Limb (tissue), 2 donors: ENCODE data around the gene SUGP2.
"Not testable (repeated sequence)": the region's sequence is repeated elsewhere in the genome, so short reads cannot be mapped to it uniquely, and the experiment has no call there.

Experiments used
- DNase-seq, 2 donors: peaks; one replicate each; pipeline ENCODE4 v3.0.0-alpha.2; 2016; ENCODE audit errors: extremely low spot score in 2 of 2

SUGP2 gene

GRCh38 chr19:19033176-19033425 is 216 bp downstream of the SUGP2 start:
- DNase-seq, result no peak

- DNase-seq, result peak; percentile 86
Observed at GRCh38 chr19:19032420-19033175, 719 bp downstream of the SUGP2 start.

GRCh38 chr19:19031891-19032290 is 1.4 kb downstream of the SUGP2 start:
- DNase-seq, result no peak

GRCh38 chr19:19028526-19028925 is 4.8 kb downstream of the SUGP2 start:
- DNase-seq, result no peak

DNA sequence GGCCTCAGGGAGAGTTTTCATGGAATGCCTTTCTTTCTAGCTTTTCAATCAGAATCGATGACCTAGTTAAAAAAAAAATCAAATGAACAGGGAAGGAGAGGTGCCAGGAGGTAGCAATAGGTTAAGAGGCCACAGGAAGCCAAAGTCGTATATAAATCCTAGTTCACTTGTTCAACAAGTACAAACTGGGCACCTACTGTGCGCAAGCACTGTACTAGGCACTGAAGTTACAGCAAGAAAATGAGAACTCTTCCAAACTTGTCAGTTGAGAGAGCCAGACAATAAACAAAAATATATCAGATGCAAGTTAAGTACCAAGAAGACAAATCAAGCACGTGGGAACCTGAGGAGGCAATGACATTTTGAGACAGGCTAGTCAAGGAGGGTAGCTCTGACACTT is 6.1 kb downstream of the SUGP2 start:
- DNase-seq, result no peak

DNA sequence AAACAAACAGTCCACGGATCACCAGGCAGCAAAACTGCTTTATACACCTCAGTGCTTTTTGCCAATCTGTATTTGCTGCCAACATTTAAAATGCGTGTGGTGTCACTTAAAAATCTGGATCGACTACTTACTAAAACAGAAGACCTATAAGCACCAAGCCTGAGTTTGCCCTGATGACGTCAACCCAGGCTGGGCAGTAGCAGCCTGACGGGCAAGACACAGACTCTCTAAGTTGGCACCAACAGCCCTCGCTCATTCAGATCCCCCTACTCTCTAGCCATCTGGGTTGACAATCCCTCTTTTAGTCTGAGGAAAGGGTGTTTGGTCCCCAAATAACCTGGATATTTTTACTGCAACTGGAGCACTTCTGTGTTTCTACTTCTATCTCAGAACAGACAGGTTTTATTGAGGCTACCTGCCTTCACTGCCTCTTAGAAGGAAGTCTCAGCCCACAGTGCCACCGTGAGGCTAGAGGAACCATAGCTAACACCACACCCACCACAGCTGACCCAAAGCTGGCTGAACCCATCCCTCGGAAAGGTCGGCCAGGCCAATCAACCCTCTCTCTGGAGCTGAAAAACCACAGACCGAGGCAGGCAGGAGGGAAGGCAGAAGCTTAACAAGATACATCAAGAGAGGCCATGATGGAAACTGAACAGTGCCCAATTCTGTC is 6.9 kb downstream of the SUGP2 start:
- DNase-seq, result no peak

DNA sequence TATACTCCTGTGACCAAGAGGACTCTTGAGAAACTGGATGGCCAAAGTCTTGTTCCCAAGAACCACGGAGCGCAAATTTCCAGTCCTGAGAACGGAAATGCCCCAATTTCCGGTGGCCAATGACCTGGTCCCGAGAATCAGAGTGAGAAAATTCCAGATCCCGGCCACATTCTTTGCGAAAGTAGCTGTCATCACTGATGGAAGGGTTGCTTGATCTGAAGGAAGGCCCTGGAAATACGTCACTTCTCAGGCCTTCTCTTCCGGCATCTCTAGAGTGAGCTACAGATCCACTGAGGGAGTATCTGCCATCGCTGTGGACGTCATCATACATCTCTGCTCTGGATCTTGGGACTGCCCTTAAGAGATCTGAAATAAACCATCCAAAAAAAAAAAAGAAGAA is 7.5 kb downstream of the SUGP2 start:
- no peak for DNase-seq

DNA sequence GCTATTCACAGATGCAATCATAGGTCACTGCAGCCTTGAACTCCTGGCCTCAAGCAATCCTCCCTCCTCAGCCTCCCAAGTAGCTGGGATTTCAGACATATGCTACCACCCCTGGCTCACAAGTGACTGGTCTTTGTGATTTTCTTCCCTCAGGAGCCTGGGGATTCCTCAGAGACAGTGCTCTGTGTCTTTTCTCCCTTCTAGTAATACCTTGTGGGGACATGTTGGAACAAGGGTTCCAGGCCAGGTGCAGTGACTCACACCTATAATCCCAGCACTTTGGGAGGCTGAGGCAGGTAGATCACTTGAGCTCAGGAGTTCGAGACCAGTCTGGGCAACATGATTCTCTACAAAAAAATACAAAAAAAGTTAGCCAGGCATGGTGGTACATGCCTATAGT is 9.9 kb downstream of the SUGP2 start:
- not testable (repeated sequence) for DNase-seq

DNA sequence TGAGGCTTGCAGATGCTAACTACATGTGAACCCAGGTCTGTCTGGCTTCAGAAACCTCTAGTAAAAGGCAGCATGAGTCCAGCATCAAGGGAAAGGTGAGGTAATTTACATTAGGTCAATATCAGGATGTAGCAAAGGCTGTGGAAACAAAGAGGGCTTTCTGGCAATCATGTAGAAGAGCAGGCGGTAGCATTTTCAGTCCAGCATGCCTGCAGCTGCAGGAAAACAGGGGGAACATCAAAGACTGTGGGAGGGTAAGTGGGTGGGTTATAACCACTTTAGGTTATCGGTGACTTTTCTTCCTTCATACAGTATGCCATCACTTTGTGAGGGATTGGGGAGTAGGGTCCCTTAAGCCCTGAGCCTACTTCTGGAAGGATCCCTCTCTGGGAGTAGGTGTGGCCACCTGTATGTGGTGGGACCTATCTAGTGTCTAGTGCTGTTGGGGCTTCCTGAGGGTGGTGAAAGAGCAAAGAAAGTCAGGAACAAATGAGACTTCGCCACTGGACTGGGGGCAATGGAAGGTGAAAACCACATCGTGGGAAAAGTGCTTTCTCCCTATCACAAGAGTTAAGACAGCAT is 10.8 kb downstream of the SUGP2 start:
- DNase-seq, result no peak

- no peak for DNase-seq
Observed at GRCh38 chr19:19021115-19021514, 12.2 kb downstream of the SUGP2 start.

DNA sequence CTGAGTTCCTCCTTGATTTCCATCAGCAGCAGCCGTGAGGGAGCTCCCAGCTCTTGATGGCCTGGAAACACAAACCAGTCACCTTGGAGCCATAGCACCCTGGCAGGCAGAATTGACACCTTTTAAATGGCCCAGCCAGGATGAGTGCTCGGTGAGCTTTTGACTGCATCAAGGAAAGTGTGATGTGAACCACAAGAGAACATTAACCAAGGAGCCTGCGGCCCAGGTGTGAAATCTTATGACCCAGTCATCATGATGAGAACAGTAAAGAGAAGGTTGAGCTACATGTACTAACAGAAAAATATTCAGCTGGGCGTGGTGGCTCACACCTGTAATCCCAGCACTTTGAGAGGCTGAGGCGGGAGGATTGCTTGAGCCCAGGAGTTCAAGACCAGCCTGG is 22.8 kb downstream of the SUGP2 start:
- DNase-seq, result no peak

- DNase-seq, result no peak
Observed at GRCh38 chr19:19009951-19010350, 23.4 kb downstream of the SUGP2 start.

DNA sequence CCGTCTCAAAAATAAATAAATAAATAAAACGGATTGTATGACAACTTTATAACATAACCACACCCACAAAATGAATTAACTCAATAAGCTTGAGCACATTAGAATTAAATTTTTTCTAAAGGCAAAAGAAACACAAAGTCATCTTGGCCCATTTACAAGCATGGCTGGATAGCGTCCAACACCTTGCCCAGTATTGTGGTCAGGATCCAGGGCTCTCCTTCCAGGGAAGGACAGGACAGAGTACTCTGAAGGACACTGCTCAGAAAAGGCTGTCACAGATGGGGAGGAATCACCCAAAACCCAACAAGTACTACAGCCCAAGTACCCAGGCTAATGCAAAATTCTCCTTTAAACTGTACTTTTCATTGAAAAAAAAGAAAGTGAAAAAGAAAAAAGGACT is 27.1 kb downstream of the SUGP2 start:
- no peak for DNase-seq

GRCh38 chr19:19004144-19004543 is 29.2 kb downstream of the SUGP2 start:
- DNase-seq, result no peak

DNA sequence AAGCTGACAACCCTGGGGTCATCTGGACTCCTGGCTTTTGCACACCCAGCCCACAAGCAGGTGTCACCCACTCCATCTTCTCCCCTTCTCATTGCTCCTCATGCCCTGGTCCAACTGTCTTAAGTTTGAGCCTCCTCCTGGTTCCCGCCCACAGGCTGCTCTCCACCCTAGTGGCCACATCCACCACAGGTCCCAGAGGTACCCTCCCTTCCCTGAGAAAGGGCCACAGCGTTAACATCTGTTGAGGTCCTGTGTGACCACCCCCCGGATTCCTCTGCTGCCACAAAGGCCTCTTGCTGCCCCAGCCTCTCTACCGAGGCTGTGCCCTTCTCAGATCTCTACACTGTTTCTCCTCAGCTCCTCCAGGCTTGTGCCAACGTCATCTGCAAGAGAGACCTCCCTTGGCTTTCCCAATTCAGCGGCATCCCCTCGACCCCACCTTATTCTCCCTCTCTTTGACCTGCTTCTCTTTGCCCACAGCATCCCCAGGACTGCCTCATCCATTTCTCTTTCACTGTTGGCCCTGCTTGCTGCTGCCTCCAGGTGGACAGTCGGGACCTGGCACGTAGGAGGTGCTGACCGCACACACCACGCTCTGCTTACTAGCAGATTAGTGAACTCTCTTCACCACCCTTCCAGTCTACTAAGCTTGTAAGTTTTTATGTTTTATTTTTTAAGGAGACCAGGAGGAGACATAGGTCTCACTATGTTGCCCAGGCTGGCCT is 33.3 kb downstream of the SUGP2 start:
- DNase-seq, result no peak

DNA sequence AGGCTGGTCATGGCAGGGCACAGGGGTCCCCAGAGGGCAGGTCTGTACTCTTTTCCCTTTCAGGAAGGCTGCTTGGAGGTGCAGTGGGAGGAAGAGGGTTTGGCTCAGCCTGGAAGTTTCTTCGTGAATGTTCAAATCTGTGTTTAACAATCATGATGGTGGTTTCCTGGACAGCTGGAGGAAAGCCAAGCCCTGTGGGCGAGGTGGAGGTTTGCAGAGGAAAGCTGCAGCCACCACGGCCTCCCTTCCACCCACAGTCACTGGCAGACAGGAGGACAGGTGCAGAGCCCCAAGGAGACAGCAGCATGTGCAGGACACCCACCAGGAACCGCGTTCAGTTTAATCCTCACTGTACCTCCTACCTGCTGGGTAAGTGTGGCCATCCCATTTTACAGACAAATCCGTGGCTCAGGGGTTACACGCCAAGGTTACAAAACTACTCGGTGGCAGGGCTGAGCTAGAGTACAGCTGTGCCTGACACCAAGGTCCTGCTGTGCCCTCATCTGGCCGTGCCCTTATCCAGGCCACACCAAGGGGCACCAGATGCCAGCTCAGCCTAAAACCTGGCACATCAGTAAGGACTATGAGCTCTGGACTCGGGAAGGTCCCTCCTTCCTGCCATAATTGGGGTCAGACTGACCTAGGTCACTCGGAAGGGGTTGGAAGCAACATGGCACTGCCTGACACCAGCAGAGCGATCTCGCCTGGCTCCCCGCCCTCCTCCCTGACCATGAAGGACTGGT is 34.1 kb downstream of the SUGP2 start:
- DNase-seq, result no peak

- DNase-seq, result no peak
Observed at GRCh38 chr19:18998276-18998675, 35.0 kb downstream of the SUGP2 start.

DNA sequence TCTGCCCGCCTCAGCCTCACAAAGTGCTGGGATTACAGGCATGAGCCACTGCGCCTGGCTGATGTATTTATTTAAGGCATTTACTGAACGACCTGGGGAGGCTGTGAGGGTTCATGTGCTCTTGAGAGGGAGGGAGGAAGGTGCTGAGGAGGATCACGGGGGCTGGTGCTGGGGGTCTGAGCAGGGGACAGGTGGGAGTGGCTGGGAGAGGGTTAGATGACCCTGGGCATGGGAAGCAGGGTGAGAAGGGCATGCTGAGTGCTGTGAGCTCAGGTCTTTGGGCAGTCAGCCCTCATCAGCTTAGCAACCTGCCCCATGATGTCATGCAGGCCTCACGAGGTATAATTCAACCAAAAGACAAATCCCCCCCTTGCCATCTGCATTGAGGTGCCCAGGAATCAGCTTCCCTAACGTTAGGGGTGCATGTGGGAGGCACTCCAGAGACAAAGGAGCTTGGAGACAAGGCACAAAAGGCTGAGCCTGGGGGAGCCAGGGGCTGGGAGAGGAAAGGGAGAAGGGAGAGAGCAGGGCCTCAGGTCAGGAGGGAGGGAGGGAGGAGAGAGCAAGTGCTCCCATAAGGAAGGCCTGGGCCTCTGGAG is 36.4 kb downstream of the SUGP2 start:
- DNase-seq, result no peak

GRCh38 chr19:18996351-18996750 is 37.0 kb downstream of the SUGP2 start:
- no peak for DNase-seq

DNA sequence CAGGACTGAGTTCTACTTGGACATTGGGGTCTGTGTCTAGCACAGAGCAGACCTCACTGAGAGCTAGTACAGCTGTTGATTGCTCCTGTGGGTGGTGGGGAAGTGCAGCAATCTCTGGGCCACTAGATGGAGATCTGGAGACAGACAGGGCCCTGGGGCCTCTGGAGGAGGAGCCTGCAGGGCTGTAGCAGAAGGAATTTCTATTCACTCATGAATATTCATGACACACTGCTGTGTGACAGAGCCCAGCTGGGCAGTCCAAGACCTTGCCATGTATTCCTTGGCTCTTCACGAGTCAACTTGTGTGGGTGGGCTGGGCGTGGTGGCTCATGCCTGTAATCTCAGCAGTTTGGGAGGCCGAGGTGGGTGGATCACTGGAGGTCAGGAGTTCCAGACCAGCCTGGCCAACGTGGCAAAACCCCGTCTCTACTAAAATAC is 37.5 kb downstream of the SUGP2 start:
- peak; percentile 44 to 50 for DNase-seq

DNA sequence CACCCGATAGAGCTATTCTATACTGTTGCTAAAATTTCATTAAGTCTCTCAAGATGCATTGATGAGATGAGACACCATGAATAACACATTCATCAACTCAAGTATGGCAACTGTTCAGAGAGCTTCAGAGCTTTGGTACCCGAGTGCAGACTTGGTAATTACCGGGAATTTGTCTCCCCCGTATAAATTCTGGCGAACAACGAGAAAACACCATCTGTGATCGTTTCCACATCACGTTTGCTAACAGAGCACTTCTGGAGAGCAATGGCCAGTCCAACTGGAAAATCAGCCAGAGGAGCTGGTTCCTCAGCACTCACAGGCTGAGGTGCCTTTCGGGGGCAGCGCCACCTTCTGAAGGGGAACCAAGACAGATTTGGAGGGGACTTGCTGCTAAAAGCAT is 40.2 kb downstream of the SUGP2 start:
- no peak for DNase-seq
